ENCODE data around the gene CTNNA2.

The CTNNA2 gene

GRCh38 chr2:79975791-79976565 is 463.1 kb downstream of the CTNNA2 start:
- DNase-seq (ENCODE audit: low read depth in 2 of 2, low spot score in 1 of 2), result no peak

- DNase-seq (ENCODE audit: low read depth in 2 of 2, low spot score in 1 of 2), result no peak
These were observed 464.9 kb downstream of the CTNNA2 start for GRCh38 chr2:79977792-79978191.

GRCh38 chr2:79980116-79980515 is 467.3 kb downstream of the CTNNA2 start:
- no peak for DNase-seq (ENCODE audit: low read depth in 2 of 2, low spot score in 1 of 2)

GRCh38 chr2:79980816-79981215 is 468.0 kb downstream of the CTNNA2 start:
- no peak for DNase-seq (ENCODE audit: low read depth in 2 of 2, low spot score in 1 of 2)

DNA sequence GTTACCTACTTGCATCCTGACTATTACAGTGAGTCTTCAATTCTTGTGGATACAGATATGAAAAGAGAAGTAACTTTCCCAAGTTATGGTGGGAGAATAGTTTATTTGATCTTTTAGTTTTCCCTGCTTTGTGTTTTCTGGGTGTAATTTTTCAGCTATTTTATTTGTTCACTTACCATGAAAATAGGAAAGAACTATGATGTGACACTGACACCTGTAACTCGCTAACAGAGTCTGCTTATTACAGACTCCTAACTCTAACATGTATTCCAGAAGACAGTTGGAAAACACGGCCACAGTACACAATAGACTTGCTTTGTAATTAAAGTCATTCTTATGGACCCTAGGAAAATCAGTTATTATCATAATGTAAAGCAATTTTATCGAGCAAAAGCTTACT is 468.5 kb downstream of the CTNNA2 start:
- DNase-seq (ENCODE audit: low read depth in 2 of 2, low spot score in 1 of 2), result no peak

- DNase-seq (ENCODE audit: low read depth in 2 of 2, low spot score in 1 of 2), result no peak
These were observed 469.6 kb downstream of the CTNNA2 start for GRCh38 chr2:79982445-79982844.

DNA sequence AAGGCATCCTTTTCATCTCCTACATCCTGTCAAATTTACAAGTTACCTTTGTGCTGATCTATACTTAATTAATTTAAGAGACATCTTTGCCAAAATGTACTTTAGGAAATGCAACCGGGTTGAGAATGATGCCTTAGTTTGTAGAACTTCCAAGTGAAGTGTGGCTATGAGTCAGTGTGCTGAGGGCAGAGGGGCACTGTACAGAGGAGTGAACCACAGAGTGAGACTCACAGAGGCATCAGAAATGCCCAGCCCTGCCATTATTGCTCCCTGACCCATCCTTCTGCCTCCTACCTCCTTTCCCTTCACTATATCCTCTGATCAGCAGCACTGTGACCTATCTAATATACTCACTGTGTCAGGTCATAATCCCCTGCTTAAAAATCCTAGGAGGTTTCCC is 471.6 kb downstream of the CTNNA2 start:
- DNase-seq (ENCODE audit: low read depth in 2 of 2, low spot score in 1 of 2), result no peak

DNA sequence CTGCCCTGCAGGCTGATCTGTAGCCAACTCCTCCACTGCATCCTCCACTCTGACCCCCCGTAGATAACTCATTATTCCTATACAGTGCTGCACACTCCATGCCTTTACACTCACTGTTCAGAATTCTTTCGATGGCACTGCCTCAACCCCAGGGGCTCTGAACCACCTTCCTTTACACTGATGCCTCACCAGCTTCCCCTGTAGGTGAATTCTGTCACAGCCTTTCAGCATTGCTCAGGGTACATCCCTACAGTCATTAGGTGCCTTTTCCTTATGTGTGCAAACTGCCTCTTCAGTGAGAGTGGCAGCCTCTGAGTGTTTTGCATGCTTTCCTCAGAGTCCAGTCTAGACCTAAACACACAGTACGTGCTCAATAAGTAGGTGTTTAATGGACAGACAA is 472.3 kb downstream of the CTNNA2 start:
- DNase-seq (ENCODE audit: low read depth in 2 of 2, low spot score in 1 of 2), result no peak

DNA sequence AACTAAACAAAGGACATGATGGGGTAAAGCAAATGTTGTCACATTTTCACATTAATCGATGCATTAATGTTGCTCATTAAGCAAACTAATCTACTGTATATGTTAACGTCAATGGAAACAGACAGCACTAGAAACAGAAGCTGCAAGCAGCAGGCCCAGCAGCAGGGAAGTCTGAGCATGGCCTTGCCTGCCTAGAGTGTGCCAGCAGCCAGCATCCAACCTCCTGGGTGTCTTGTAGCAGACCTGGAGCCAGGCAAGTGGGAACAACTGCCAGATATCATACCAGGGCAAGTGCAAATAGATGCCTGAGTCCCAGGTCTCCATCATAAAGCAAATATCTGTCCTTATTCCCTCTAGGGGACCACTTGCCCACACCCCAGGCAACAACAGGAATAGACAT is 472.7 kb downstream of the CTNNA2 start:
- DNase-seq (ENCODE audit: low read depth in 2 of 2, low spot score in 1 of 2), result no peak

- DNase-seq (ENCODE audit: low read depth in 2 of 2, low spot score in 1 of 2), result no peak
These were observed 480.3 kb downstream of the CTNNA2 start for GRCh38 chr2:79993144-79993543.

- DNase-seq (ENCODE audit: low read depth in 2 of 2, low spot score in 1 of 2), result no peak
These were observed 481.3 kb downstream of the CTNNA2 start for GRCh38 chr2:79994161-79994560.

- no peak for DNase-seq (ENCODE audit: low read depth in 2 of 2, low spot score in 1 of 2)
These were observed 482.1 kb downstream of the CTNNA2 start for GRCh38 chr2:79994965-79995364.

- no peak for DNase-seq (ENCODE audit: low read depth in 2 of 2, low spot score in 1 of 2)
These were observed 483.9 kb downstream of the CTNNA2 start for GRCh38 chr2:79996709-79997108.

DNA sequence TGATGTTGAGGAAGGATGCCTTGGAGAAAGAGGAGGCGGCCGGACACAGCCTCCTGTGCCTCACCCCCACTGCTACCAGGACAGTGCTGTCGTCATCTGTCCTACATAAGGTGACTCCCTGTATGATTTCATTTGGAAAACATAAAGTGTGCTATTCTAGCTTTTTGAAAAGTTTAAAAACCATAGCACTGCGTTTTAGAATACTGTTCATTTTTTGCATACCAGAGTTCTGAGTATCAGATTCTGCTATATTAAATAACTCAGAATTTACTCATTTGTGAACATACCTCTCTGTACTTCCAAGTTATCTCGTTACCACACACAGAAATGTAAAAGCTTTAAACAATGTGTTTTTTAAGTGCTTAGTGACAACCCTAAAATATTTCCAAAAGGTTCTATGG is 488.9 kb downstream of the CTNNA2 start:
- DNase-seq (ENCODE audit: low read depth in 2 of 2, low spot score in 1 of 2), result no peak

- DNase-seq (ENCODE audit: low read depth in 2 of 2, low spot score in 1 of 2), result no peak
These were observed 489.3 kb downstream of the CTNNA2 start for GRCh38 chr2:80002112-80002511.

DNA sequence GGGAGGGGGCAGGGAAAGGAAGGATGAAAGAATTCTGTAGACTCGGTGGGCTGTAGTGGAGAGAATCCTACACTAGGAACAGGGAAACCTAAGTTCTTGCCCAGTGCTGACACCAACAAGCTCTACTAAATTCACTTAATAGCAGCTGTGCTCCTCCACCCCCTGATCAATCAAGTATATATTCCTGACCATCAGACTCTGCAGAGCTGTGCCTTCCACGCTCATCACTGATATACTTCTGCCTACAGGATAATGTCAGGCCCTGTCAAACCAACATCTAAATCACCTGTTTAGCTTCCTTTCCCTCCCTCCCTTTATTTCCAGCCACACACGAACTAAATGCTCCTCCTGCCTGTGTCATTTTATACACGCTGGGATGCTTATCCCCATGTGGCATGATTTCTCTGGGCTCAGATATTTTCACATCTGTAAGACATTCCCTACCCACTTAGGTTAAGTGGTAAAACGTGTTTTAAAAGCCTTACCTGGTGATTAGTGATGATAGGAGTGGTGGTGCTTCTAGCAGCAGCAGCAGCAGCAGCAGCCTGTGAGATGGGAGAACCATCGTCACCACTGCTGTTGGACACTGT is 489.8 kb downstream of the CTNNA2 start:
- DNase-seq (ENCODE audit: low read depth in 2 of 2, low spot score in 1 of 2), result no peak

- no peak for DNase-seq (ENCODE audit: low read depth in 2 of 2, low spot score in 1 of 2)
These were observed 495.1 kb downstream of the CTNNA2 start for GRCh38 chr2:80007777-80008503.

- DNase-seq (ENCODE audit: low read depth in 2 of 2, low spot score in 1 of 2), result no peak
These were observed 495.7 kb downstream of the CTNNA2 start for GRCh38 chr2:80008596-80008995.

DNA sequence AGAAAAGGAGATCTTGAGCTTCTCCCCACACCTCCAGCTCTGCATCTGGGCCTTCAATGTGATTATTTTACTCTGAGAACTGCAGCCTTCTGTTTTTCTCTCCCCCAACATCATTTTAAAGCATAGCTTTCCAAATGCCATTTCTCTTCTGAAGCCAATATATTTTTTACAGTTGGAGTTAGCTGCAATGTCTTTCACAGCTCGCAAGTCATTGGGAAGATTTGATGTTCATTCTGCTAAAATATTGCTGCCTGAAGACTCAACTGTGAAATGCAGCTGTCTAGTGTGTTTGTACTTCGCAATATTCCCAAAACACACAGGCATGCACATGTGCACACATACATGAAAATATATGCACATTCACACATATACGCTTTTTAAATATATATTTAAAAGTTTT is 496.4 kb downstream of the CTNNA2 start:
- DNase-seq (ENCODE audit: low read depth in 2 of 2, low spot score in 1 of 2), result no peak

DNA sequence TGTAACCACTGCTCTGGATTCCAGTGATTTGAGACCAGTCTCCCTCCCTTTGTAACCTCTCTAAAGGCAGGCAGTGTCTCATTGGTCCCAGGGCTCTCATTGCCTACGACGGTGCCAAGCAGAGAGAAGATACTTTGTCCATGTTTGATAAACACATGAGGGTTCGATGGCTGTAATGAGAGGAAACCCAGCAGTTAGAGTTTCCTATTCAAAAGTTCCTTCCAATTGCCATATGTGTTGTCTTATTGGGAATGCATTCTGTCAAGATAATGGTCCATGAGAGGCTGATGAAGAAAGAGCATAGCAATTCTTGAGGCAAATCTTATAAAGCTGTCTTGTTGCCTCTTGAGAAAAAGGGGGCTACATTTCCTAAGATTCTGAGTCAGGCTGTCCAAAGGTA is 499.2 kb downstream of the CTNNA2 start:
- no peak for DNase-seq (ENCODE audit: low read depth in 2 of 2, low spot score in 1 of 2)

GRCh38 chr2:80014637-80015036 is 501.8 kb downstream of the CTNNA2 start:
- DNase-seq (ENCODE audit: low read depth in 2 of 2, low spot score in 1 of 2), result no peak

- DNase-seq (ENCODE audit: low read depth in 2 of 2, low spot score in 1 of 2), result no peak
These were observed 503.3 kb downstream of the CTNNA2 start for GRCh38 chr2:80016171-80016570.
